ENCODE data around the gene SRCIN1. TPM values are rescaled to one million over a fixed set of nuclear protein-coding genes. Genes with fewer than 3 reads are reported as not detected.

SRCIN1 gene, protein sequence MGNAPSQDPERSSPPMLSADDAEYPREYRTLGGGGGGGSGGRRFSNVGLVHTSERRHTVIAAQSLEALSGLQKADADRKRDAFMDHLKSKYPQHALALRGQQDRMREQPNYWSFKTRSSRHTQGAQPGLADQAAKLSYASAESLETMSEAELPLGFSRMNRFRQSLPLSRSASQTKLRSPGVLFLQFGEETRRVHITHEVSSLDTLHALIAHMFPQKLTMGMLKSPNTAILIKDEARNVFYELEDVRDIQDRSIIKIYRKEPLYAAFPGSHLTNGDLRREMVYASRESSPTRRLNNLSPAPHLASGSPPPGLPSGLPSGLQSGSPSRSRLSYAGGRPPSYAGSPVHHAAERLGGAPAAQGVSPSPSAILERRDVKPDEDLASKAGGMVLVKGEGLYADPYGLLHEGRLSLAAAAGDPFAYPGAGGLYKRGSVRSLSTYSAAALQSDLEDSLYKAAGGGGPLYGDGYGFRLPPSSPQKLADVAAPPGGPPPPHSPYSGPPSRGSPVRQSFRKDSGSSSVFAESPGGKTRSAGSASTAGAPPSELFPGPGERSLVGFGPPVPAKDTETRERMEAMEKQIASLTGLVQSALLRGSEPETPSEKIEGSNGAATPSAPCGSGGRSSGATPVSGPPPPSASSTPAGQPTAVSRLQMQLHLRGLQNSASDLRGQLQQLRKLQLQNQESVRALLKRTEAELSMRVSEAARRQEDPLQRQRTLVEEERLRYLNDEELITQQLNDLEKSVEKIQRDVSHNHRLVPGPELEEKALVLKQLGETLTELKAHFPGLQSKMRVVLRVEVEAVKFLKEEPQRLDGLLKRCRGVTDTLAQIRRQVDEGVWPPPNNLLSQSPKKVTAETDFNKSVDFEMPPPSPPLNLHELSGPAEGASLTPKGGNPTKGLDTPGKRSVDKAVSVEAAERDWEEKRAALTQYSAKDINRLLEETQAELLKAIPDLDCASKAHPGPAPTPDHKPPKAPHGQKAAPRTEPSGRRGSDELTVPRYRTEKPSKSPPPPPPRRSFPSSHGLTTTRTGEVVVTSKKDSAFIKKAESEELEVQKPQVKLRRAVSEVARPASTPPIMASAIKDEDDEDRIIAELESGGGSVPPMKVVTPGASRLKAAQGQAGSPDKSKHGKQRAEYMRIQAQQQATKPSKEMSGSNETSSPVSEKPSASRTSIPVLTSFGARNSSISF
- 2.3 to 2.9 TPM (median 2.8 TPM) in 5 replicates for total RNA-seq (2022; extraction: Qiagen RNA extraction; ENCODE audit: low read depth)

DNA sequence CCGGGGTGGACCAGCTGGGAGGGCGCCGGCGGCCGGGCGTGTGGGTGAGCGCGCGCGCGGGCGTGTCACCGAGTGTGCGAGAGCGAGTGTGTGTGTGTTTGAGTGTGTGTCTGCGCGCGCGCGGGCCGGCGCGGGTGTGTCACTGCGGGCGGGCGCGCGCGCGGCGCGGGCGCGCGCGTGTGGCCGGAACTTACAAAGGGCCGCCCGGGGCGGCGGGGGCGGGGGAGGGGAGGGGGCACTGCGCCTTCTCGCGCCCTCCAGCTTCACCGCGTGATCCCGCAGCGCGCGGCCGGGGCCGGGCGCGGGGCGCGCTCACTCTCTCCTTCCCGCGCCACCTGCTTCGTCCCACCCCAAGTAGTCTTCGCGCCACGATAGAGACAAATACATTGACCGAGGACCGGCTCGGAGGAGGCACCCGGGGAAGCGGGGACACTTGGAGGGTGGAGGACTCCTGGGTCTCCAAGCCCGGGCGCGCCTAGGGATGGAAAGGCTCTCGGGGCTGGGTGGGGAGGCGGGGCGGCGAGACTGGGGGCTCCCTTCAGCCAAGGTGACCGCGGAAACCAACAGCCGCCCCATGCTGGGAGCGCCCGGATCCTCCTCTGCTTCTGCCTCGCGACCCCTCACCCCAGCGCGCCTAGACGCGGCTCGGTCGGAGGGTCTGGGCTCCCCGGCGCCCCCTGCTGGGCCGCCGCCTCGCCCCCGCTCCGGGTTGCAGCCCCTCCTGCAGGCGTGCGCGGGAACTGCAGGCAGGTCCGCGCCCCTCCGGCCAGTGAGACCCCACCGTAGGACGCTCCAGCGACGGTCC is at the start of gene SRCIN1:
Gene SRCIN1 (minus strand): TSS at position 112 of the 805 bp plus-strand sequence. CDS start 247 bp downstream, outside the sequence.

Other genes starting within 250 kb of the SRCIN1 start
- 41.6 to 50.0 TPM (median 47.2 TPM) in 5 replicates for gene ARHGAP23, start 177.5 kb downstream of the SRCIN1 start, total RNA-seq (2022; extraction: Qiagen RNA extraction; ENCODE audit: low read depth)
- gene EPOP, start 69.0 kb upstream of the SRCIN1 start, total RNA-seq (2022; extraction: Qiagen RNA extraction; ENCODE audit: low read depth): 11.8 to 15.4 TPM (median 14.1 TPM) in 5 replicates
- 29.1 to 36.6 TPM (median 33.8 TPM) in 5 replicates for gene MLLT6, start 99.3 kb upstream of the SRCIN1 start, total RNA-seq (2022; extraction: Qiagen RNA extraction; ENCODE audit: low read depth)
- 49.9 to 90.1 TPM (median 81.8 TPM) in 5 replicates for gene CISD3, start 124.4 kb upstream of the SRCIN1 start, total RNA-seq (2022; extraction: Qiagen RNA extraction; ENCODE audit: low read depth)
- 37.1 to 65.4 TPM (median 55.6 TPM) in 5 replicates for gene PCGF2, start 142.4 kb upstream of the SRCIN1 start, total RNA-seq (2022; extraction: Qiagen RNA extraction; ENCODE audit: low read depth)
- 371 to 441 TPM (median 418 TPM) in 5 replicates for gene PSMB3, start 146.8 kb upstream of the SRCIN1 start, total RNA-seq (2022; extraction: Qiagen RNA extraction; ENCODE audit: low read depth)
- gene PIP4K2B, start 193.6 kb upstream of the SRCIN1 start, total RNA-seq (2022; extraction: Qiagen RNA extraction; ENCODE audit: low read depth): 35.9 to 49.8 TPM (median 43.6 TPM) in 5 replicates
- gene CWC25, start 219.4 kb upstream of the SRCIN1 start, total RNA-seq (2022; extraction: Qiagen RNA extraction; ENCODE audit: low read depth): 22.6 to 26.6 TPM (median 23.2 TPM) in 5 replicates
- 2,538 to 2,929 TPM (median 2,599 TPM) in 5 replicates for gene RPL23, start 247.8 kb upstream of the SRCIN1 start, total RNA-seq (2022; extraction: Qiagen RNA extraction; ENCODE audit: low read depth)

Data from A549 treated with DMSO at 1 μM for 4 hours (cell line).